GM18907 (cell line): ENCODE measurements around the gene MRM2.

Experiments
- ATAC-seq: cut with Tn5 transposase; IDR thresholded peaks from one replicate; pipeline ENCODE4 v1.9.1; 2021; ENCODE audit warnings: mild to moderate bottlenecking, moderate library complexity; ENCODE audit not compliant: unreplicated experiment

Gene MRM2

DNA sequence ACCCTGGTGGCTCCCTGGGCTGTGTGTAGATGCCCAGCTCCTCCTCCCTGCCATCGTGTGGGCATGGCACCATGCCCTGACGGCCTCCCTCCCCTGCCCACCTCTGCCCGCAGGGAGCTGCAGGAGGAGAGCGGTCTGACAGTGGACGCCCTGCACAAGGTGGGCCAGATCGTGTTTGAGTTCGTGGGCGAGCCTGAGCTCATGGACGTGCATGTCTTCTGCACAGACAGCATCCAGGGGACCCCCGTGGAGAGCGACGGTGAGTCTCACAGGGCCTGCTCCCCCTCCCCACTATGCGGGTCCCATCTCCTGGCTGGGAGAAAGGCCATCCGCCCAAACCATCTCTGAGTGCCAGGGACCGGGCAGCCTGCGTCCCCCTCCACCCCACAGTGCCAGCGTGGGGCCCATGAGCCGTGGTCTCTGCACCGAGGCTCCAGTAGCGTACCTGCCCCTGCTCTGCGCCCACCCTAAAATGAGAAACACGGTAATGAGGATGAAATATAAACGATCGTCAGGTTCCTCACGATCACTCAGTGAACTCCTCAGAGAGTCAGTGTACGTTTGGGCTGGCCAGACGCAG is 7.8 kb upstream of the MRM2 start:
- no peak for ATAC-seq

DNA sequence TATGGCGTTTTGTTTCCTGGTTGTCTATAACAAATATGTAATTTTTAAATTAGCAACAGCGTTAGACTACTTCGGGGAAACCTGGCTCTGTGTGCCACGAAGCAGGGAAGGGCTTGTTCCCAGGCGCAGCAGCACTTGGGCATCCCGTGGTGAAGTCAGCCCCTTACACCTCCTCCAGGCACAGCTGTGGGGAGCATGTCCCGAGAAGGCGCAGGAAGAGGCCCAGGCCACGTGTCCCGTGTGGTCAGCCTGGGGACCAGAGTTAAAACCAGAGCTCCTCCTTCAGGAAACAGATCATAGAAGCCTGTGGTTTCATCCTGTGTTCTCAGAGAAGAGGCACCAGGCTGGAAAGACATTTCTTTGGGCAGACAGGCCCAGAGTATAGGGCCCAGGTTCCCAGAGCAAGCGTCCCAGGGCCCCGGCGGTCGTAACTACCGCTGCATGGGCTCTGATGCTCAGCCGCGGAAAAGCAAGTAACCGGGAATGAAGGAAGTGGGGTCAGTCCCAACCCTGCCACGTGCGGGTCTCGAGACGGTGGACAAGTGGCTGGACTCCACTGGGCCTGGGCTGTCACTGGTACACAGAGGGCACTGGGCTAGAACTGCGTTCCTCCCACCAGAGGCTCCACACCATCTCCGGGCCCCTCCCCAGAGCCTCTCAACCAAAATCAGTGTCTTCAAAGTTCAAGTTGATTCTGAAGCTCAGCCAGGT is 7.1 kb upstream of the MRM2 start:
- peak; percentile 57 for ATAC-seq

DNA sequence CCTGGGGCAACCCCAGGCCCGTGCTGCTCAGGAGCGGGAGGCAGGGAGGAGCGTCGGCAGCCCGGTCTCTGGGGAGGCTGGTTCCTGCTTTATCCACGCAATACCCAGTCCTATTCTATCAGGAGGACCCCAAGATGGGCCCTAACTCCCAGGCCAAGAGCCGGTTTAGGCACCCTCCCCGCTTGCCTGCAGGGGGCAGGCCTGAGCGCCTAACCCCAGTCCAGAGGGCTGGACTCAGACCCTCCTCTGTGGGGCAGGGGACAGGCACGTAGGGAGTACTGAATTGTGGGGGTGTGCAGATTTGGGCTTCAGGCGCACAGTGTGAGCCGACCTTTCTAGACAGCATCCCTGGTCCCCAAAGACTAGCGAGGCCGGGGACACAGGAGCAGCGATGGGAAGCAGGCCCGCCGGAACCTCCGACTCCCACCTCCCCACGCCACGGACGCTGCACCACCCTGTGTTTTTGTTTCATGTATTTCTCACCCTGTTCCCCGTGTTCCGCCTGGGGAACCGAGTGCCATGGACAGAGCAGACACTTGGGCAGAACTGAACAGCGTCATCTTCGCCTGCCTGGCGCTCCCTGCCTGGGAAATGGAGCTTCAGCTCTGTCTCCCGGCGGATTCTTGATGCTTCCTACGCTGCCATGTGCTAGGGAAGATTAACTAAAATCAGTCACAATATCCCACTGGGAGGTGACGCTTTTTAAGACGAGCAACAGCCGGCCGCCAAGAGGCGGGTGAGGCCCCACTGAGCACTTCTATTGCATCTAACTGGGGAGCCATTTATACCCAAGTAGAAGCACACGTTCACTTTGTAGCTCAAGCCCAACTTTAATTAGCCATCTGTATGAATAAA is 5.4 kb upstream of the MRM2 start:
- ATAC-seq: no peak

DNA sequence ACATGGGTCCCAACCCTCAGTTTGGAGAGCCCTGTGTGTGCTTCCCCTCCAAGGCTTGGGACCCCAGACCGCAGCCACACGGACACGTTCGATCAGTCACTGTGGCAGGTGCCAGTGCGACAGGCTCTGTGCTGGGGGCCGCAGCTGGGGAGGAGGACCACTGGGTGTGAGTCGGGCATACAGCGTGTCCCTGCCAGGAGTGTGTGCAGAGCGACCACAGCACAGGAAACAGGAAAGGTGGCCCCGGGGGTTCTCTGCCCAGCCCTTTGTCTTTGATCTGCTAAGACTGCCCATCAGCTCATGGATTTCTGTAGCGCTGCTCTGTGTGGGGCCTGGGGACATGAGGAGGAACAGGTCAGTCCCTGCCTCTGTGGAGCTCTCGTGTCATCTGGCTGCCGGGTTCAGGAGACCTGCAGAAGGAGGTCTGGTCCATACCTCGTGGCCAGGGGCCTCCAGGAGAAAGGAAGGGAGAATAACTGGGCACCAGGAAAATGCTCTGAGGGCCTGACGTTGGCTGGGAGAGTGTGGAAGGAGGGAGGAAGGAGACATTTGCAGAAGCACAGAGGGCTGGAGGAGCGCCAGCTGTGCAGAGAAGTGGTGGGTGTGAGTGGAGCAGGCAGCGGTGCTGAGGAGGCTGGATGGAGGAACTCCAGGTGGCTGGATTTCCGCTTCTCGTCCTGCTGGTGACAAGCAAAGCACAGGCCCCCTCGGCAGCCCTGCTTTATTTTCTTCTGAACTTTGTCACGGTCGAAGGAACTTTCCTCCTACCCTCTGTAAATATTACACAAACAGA is 4.1 kb upstream of the MRM2 start:
- no peak for ATAC-seq

DNA sequence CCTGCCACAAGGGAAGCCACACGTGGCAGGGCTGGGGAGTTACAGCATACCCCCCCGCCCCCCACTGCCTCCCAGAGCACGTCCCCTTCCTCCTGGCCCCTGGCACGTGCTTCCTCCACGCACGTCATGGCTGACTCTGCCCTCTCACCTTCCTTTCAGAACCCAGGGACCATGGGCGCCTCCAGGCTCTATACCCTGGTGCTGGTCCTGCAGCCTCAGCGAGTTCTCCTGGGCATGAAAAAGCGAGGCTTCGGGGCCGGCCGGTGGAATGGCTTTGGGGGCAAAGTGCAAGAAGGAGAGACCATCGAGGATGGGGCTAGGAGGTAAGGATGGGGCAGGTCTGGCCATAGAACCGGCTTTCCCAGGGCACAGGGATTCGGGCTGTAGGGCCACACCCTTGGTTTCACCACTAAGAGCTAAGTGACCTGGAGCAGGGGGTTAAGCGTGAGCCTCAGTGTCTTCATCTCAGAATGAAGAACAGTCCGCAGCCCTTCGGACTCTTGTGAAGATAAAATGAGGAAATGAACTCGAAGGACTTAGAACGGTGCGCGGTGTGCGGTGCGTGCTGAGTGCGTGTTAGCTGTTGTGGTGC is 2.5 kb upstream of the MRM2 start:
- ATAC-seq: no peak

DNA sequence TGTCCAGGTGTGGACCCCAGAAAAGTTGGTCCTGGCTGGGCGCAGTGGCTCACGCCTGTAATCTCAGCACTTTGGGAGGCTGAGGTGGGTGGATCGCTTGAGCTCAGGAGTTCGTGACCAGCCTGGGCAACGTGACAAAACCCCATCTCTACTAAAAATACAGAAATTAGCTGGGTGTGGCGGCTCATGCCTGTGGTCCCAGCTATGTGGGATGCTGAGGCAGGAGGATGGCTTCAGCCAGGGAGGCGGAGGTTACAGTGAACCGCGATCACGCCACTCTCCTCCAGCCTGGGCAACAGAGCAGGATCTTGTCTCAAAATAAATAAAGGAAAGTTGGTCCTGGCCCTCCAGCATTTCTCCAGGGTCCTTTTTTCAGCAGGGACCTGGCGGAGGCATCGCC is 1.5 kb upstream of the MRM2 start:
- no peak for ATAC-seq

DNA sequence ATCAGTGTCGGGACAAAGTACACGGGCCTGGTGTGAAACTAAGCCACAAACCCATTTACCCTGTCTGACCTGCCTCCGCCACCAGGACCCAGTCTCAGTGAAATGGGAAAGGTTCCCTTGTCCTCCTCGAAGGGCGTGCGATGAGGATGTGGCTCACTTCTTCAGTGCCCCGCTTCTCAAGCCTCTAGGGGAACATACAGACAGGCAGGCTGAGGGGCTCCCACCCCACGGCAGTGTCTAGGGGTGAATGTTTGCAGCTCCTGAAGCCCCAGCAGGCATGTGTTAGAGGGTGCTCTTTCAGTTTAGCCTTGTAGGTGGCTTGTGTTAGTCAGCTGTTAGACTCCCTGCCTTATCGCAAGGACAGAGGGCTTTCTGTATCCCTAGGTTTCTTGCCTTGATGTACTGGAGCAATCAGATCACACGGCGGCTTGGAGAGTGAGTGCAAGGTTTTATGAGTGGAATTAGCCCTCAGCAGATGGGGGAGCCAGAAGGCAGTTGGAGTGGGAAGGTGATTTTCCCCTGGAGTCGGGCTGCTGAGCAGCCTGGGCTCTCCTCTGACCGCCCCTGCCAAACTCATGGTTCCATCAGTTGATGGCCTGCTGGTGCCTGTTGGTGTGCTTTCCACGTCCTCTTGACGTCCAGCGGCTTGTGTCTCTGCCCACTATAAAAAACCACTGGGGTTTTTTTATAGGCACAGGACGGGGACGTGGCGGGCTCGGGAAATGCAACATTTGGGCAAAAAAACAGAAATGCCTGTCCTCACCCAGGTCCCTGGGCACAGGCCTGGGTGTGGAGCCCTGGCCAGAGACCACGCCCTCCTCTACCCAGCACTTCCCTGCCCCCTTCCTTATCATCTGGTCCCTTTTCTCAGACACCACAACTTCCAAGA is 780 bp upstream of the MRM2 start:
- ATAC-seq: no peak

DNA sequence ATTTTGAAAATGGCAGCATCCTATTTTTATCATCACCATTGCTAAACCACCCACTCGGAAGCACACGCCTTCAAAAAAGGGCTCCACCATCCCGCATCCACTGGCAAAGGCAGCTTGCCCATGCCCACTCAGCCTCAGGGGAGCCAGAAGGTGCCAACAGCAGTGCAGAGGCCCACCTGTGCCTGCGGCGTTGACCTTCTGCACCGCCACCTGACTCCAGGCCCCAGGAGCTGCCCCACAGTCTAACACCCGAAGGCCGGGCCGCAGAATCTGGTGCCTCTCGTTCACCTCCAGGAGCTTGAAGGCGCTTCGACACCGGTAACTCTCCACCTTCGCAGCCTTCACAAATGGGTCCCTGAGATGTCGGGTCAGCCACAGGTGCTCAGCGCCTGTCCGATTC is 2.8 kb downstream of the MRM2 start:
- ATAC-seq: no peak

DNA sequence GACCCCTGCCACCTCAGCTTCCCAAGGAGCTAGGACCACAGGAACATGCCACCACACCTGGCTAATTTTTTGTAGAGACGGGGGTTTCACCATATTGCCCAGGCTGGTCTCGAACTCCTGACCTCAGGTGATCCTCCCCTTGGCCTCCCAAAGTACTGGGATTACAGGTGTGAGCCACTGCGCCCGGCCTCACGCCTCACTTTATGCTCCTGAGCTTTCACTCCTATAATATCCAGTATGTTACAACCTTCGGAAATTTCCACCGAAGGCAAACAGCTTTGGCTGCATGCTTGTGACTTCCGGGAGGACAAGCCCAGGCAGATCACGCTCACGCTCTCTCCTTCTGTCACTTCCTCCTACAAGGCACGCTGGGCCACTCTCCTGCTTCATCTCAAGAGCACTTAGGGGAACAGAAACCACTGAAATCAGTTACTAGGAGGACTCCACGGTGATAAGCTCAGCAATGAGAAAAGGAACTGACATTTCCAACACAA is 4.8 kb downstream of the MRM2 start:
- ATAC-seq: peak; percentile 61

DNA sequence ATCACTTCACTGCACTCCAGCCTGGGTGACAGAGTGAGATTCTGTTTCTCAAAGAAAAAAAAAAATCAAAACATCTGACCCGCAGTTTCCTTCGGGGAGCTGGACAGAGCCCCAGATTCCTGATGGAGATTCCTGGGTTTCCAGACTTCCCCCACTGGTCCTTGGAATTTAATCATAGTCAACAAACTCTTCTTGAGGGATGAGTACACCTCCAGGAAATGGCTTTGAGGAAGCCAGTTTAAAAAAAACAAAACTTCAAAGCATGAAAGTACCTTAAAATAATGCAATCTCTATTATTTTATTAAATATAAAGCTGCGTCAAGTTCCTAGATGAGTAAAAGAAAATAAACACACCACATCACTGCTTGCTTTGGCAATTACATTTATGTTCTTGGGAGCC is 8.1 kb downstream of the MRM2 start:
- ATAC-seq: no peak

DNA sequence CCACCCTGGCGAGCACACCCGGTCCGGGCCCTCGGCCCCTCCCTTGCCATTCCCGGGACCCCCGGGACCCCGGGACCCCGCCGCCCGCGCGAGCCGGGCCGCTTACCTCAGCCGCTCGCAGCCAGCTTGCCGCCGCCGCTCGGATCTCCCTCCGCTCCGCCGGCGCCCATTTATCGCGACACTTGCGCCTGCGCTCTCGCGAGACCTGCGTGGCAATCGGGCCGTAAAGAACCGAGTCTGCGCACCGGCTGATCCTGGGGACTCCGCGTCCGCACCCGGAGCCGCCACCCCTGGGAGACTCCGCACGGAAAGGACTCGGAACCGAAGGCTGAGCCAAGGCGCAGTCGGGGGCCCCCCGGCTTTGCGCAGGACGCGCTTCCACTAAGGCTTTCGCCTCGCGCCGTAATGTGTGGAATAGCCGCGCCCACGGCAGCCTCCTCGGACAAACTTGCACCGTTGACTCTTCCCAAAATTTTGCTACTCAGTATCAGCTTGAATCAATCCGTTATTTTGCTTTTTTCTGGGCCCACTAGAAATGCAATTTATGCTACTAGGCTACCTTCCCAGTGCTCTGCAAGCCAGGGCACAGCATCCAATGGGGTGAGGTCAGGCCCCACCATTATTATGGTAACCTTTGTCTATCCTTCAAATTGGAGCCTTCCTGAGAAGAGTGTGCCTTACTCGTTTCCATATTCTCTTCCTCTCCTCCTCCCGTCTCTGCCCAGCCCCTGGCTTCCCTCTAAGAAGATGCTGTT is 9.1 kb downstream of the MRM2 start, which contains the start of gene MAD1L1:
MAD1L1 (minus strand) TSS at position 180 of the 755 bp plus-strand sequence. CDS start 2,812 bp downstream, outside the sequence.
- ATAC-seq: peak; percentile 64

DNA sequence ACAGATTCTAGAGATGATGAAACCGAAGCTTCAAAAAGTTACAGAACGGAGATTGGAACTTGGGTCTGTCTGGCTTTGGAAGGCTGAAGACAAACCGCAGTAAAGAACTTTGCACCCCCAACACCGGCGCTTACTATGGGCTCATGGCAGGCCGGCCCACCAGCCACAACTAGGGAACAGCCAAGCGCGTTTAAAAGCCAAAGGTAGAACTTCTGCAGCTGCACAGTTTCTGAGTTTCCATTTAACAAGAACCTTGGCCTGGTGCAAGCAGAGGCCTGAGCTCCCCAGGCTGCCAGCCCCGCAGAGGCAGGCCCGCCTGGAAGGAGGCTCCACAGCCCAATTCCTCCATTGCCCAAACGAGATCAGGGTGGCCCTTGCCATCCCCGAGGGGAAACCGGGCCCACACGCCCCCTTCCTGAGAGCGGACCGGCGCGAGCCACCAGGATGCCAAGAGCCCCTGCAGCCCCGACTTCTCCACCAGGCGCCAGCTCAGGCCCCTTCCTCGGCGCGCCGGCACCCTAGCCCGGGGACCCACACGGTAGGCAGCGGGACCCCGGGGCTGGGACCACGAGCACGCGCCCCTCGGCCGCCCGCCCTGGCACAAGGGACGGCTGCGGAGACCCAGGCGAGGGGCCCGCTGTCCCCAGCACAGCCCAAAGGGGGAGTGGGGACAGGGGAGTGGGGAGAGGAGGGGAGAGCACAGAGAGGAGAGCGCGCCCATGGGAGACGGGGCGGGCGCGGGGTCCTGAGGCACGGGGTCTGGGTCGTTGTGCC is 9.8 kb downstream of the MRM2 start:
- ATAC-seq: peak; percentile 47

DNA sequence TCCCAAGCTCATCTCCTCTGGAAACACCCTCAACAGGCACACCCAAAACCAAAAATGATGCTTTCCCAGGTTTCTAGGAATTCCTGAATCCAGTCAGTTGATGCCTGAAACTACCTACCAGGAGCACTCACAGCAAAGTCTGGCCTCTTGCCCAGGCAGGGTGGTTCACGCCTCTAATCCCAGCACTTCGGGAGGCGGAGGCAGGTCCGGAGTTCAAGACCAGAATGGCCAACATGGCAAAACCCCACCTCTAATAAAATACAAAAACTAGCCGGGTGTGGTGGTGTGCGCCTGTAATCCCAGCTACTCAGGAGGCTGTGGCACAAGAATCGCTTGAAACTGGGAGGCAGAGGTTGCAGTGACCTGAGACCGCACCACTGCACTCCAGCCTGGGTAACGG is 11.1 kb downstream of the MRM2 start:
- no peak for ATAC-seq

DNA sequence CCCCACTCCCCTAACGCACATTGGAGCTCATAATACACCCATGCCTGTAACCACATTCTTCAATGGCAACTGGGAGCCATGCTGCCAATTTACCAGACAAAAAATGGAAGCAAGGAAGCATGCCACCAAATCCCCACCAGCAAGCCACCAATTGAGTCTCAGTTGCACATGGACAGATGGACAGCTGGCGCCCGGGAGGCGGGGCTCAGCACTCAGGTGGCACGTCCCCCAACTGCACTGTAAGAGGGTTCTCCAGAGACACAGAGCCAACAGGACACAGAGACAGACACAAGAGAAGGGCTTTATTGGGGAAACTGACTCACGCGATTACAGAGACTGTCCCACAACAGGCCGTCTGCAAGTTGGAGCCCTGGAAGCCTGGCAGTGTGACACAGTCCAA is 11.8 kb downstream of the MRM2 start:
- no peak for ATAC-seq

DNA sequence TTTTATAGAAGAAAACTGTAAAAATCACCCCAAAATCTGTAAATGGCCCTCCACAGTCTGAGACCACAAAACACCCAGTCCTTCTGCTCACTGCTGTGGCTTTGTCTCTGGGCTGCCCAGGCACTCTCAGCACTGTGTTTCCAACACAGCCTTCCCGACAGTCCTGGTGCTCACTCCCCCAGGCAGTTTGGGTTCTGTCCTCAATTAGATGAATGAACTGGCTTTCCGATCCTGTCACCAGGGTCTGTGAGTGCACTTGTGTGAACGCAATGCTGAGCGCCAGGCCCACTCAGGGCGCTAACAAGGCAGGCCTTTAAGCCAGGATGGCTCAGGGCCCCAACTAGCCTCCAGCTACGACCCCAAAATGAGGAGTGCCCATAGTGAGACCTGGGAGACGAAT is 12.5 kb downstream of the MRM2 start:
- no peak for ATAC-seq

DNA sequence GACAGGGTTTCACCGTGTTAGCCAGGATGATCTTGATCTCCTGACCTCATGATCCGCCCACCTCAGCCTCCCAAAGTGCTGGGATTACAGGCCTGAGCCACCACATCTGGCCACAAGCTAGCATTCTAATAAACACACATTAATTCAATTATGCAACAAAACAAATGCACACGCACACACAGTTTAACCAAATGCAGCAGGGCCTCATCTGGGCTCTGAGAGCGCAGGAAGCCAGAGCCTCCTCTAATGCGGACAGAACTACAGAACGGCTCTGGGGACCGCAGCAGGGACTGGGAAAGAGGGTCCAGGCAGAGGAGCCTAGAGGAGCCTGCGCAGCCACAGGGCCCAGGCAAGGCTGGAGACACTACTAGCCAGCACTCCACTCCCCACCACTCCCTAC is 13.1 kb downstream of the MRM2 start:
- ATAC-seq: no peak

DNA sequence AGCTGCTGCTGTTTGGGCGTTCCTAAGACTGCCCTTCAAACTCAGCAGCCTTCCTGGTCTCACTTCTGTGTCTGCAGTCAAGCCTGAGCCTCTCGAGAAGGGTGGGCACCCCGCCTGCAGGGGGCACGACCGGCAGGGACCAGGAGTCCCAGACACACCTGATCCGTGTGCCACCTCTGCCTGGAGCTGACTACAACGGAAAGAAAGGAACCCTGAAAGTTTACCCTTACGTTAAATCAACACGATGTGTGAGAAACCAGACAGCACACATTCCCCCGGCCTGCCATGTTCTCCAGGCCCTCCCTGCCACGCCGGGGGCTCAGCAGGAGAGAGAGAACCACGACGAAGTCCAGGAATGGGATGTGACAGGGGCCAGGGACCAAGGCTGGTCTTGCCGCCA is 14.3 kb downstream of the MRM2 start:
- no peak for ATAC-seq

DNA sequence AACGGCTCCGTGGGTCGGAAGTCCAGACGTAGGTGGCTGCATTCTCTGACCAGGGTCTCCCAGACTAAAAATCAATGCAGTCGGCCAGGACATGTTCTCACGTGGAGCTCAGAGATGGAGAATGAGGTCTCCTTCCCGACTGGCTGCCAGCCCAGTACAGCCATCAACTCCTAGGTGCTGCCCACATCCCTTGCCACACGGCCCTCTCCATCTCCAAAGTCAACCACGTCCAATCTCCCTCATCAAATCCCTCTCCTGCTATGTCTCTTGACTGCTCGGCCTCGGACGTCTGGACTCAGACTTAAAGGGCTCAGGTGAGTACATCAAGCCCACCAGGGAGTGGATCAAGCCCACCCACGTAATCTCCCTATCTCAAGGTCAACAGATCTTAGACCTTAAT is 16.2 kb downstream of the MRM2 start:
- ATAC-seq: no peak
